H1 (cell line): ENCODE data around the gene SFMBT2. TPM values are rescaled to one million over a fixed set of nuclear protein-coding genes. Genes with fewer than 3 reads are reported as not detected.

ENCODE experiments used
- CTCF ChIA-PET: fragments of 300-600 bp; sonication (Branson Sonifier 250); formaldehyde crosslinking; loops from one replicate; lab custom pipeline; 2021; ENCODE audit not compliant: partially characterized antibody; lab: Charles Lee
- POLR2A ChIA-PET: fragments of 300-600 bp; sonication (Branson Sonifier 250); formaldehyde crosslinking; loops from one replicate; lab custom pipeline; 2021; ENCODE audit warnings: inconsistent platforms; ENCODE audit not compliant: partially characterized antibody; lab: Charles Lee
- DNase-seq, 2 experiments: peaks; one replicate each; pipeline versions ENCODE4 v3.0.0 to v3.0.0-alpha.2; 2010 to 2022; ENCODE audit warnings: low spot score in 2 of 2, low read depth in 1 of 2, mixed read lengths in 1 of 2
- FAIRE-seq: peaks from 2 replicates; lab custom pipeline; 2011; peaks lifted over from hg19 to GRCh38; lab: Jason Lieb, UNC
- H2AFZ ChIP-seq: 2 replicates; pipeline ENCODE4 v1.8.1; 2012; ENCODE audit warnings: low read length, inconsistent platforms
- H2AK5ac ChIP-seq: 2 replicates; pipeline ENCODE4 v1.6.1; 2013; ENCODE audit warnings: low read depth, low read length
- H2BK120ac ChIP-seq: replicated peaks from 2 replicates; pipeline ENCODE3; 2013; ENCODE audit warnings: low read depth, low read length, inconsistent platforms
- H2BK12ac ChIP-seq: 2 replicates; pipeline ENCODE4 v1.6.1; 2013; ENCODE audit warnings: low read depth, low read length
- H2BK15ac ChIP-seq: 2 replicates; pipeline ENCODE4 v1.6.1; 2013; ENCODE audit warnings: low read length
- H2BK20ac ChIP-seq: 2 replicates; pipeline ENCODE4 v1.6.1; 2013; ENCODE audit warnings: low read length
- H2BK5ac ChIP-seq: 2 replicates; pipeline ENCODE4 v1.6.1; 2013; ENCODE audit warnings: low read depth, low read length
- H3K14ac ChIP-seq: 2 replicates; pipeline ENCODE4 v1.6.1; 2013; ENCODE audit warnings: inconsistent platforms; ENCODE audit not compliant: insufficient read length
- H3K18ac ChIP-seq: 2 replicates; pipeline ENCODE4 v1.6.1; 2013; ENCODE audit warnings: low read length; ENCODE audit errors: extremely low read depth
- H3K23ac ChIP-seq: 2 replicates; pipeline ENCODE4 v1.6.1; 2013; ENCODE audit warnings: inconsistent platforms; ENCODE audit not compliant: insufficient read length
- H3K23me2 ChIP-seq: 2 replicates; pipeline ENCODE4 v1.6.1; 2013; ENCODE audit warnings: low read depth, low read length
- H3K27ac ChIP-seq: 2 replicates; pipeline ENCODE4 v1.6.1; 2011; ENCODE audit warnings: low read depth, low read length, inconsistent platforms
- H3K27me3 ChIP-seq, 4 experiments: replicated peaks in 1 of 4; 1 replicate in 1 of 4; 2 replicates in 3 of 4; pipeline versions ENCODE4 v1.6.1 to v1.8.1; 2011 to 2013; ENCODE audit warnings: low read length in 3 of 4, mild to moderate bottlenecking in 3 of 4, inconsistent platforms in 2 of 4, mixed read lengths in 2 of 4, moderate library complexity in 1 of 4; ENCODE audit not compliant: control insufficient read depth in 3 of 4, insufficient read depth in 3 of 4; ENCODE audit errors: extremely low read depth in 1 of 4
- H3K36me3 ChIP-seq, 4 experiments: 2 replicates each; pipeline versions ENCODE4 v1.6.1 to v1.8.1; 2011 to 2013; ENCODE audit warnings: mild to moderate bottlenecking in 4 of 4, low read length in 3 of 4, moderate library complexity in 2 of 4, control low read depth in 1 of 4, inconsistent platforms in 1 of 4; ENCODE audit not compliant: insufficient read depth in 4 of 4, control insufficient read depth in 2 of 4
- H3K4ac ChIP-seq: replicated peaks from 2 replicates; pipeline ENCODE3; 2013; ENCODE audit warnings: low read length, low read depth, mixed read lengths, inconsistent platforms; ENCODE audit not compliant: insufficient read length
- H3K4me1 ChIP-seq, 4 experiments: replicated peaks in 1 of 4; 1 replicate in 1 of 4; 2 replicates in 3 of 4; pipeline versions ENCODE4 v1.6.1 to v1.8.1; 2011 to 2013; ENCODE audit warnings: low read length in 3 of 4, inconsistent platforms in 2 of 4, mixed read lengths in 1 of 4; ENCODE audit not compliant: insufficient read depth in 4 of 4, control insufficient read depth in 3 of 4
- H3K4me2 ChIP-seq, 2 experiments: 2 replicates each; pipeline versions ENCODE4 v1.6.1 to v1.8.1; 2011 to 2013; ENCODE audit warnings: low read depth in 2 of 2, low read length in 2 of 2, control low read depth in 1 of 2, inconsistent platforms in 1 of 2, mild to moderate bottlenecking in 1 of 2; ENCODE audit not compliant: insufficient read depth in 1 of 2
- H3K4me3 ChIP-seq, 4 experiments: fragments of 200-600, 300-600 bp in 1 of 4; sonication (generic), shearing (Covaris generic), sonication (Bioruptor Twin) in 1 of 4; 2 replicates each; pipeline versions ENCODE4 v1.5.1 to v1.8.1; 2011 to 2016; ENCODE audit warnings: low read length in 4 of 4, low read depth in 3 of 4, control low read depth in 2 of 4, inconsistent platforms in 2 of 4, mild to moderate bottlenecking in 2 of 4, mixed read lengths in 1 of 4, moderate library complexity in 1 of 4; ENCODE audit not compliant: insufficient read depth in 2 of 4; ENCODE audit errors: extremely low read depth in 1 of 4
- H3K56ac ChIP-seq: replicated peaks from 2 replicates; pipeline ENCODE3; 2013; ENCODE audit warnings: low read depth, mild to moderate bottlenecking, mixed read lengths, low read length, inconsistent platforms; ENCODE audit not compliant: insufficient read length
- H3K79me1 ChIP-seq: 2 replicates; pipeline ENCODE4 v1.6.1; 2013; ENCODE audit warnings: low read depth, low read length, control low read depth
- H3K79me2 ChIP-seq, 2 experiments: 2 replicates each; pipeline versions ENCODE4 v1.6.1 to v1.8.1; 2012 to 2013; ENCODE audit warnings: low read length in 2 of 2, mild to moderate bottlenecking in 2 of 2, inconsistent platforms in 1 of 2; ENCODE audit not compliant: insufficient read depth in 2 of 2, control insufficient read depth in 1 of 2
- H3K9ac ChIP-seq, 4 experiments: replicated peaks in 1 of 4; 1 replicate in 1 of 4; 2 replicates in 3 of 4; pipeline versions ENCODE4 v1.6.1 to v1.8.1; 2011 to 2013; ENCODE audit warnings: low read depth in 3 of 4, low read length in 3 of 4, control low read depth in 2 of 4, mild to moderate bottlenecking in 2 of 4, moderate library complexity in 2 of 4, inconsistent platforms in 1 of 4; ENCODE audit errors: extremely low read depth in 1 of 4
- H3K9me3 ChIP-seq, 2 experiments: 2 replicates each; pipeline versions ENCODE4 v1.6.1 to v1.8.1; 2012 to 2013; ENCODE audit warnings: mild to moderate bottlenecking in 2 of 2, moderate library complexity in 2 of 2, control low read depth in 1 of 2, inconsistent platforms in 1 of 2, low read depth in 1 of 2, low read length in 1 of 2, mixed read lengths in 1 of 2; ENCODE audit not compliant: insufficient read depth in 2 of 2
- H4K20me1 ChIP-seq, 2 experiments: replicated peaks in 1 of 2; 2 replicates each; pipeline versions ENCODE3 to v1.8.1; 2011 to 2013; ENCODE audit warnings: inconsistent platforms in 2 of 2, low read length in 2 of 2, mild to moderate bottlenecking in 1 of 2; ENCODE audit not compliant: insufficient read depth in 2 of 2, control insufficient read depth in 1 of 2
- H4K5ac ChIP-seq: 2 replicates; pipeline ENCODE4 v1.6.1; 2013; ENCODE audit warnings: low read length, low read depth, mixed read lengths, inconsistent platforms; ENCODE audit not compliant: insufficient read length
- H4K8ac ChIP-seq: 2 replicates; pipeline ENCODE4 v1.8.0; 2013; ENCODE audit warnings: mild to moderate bottlenecking, moderate library complexity, low read length, inconsistent platforms; ENCODE audit not compliant: insufficient read depth; ENCODE audit errors: extremely low read depth
- H4K91ac ChIP-seq: replicated peaks from 2 replicates; pipeline ENCODE3; 2013; ENCODE audit warnings: low read length, mixed read lengths, inconsistent platforms; ENCODE audit not compliant: insufficient read length
- CBX5 ChIP-seq: fragments of 300-800, 300-1000 bp; sonication (generic); IDR thresholded peaks from 2 replicates; pipeline ENCODE4 v1.7.1; 2016; ENCODE audit warnings: antibody characterized with exemption, low read length, low read depth
- TCF12 ChIP-seq: IDR thresholded peaks from 2 replicates; pipeline ENCODE4 v1.6.1; 2011; ENCODE audit warnings: low read depth, mild to moderate bottlenecking, low read length
- WGBS, 2 experiments: shearing (Covaris generic) in 1 of 2; methylation state at CpG; one replicate each; pipeline versions ENCODE4 v1.1.6 to v1.1.7; 2013 to 2015; ENCODE audit warnings: low lambda C conversion rate in 2 of 2, mixed read lengths in 2 of 2, inconsistent platforms in 1 of 2, low coverage in 1 of 2, missing lambda C conversion rate in 1 of 2; ENCODE audit not compliant: insufficient replicate concordance in 2 of 2, insufficient coverage in 1 of 2, insufficient read length in 1 of 2; ENCODE audit errors: extremely low coverage in 1 of 2, missing lambda C conversion rate in 1 of 2; 5-methylcytosine and 5-hydroxymethylcytosine counted together
- polyA plus RNA-seq, 7 experiments: library from polyadenylated mRNA; depleted of rRNA in 3 of 7; stranded (reverse) in 5 of 7; unstranded in 2 of 7; fragments of >200 nt in 5 of 7; fragments of 200-250 nt in 2 of 7; gene quantifications; 1 replicate in 5 of 7; 2 replicates in 1 of 7; 4 replicates in 1 of 7; pipeline versions ENCODE4 v1.2.1 to v1.2.3, GENCODE V29; 2011 to 2013; ENCODE audit warnings: missing spikeins in 2 of 7, mixed read lengths in 2 of 7
- total RNA-seq: library from RNA; stranded (reverse); fragmentation: NEBNext Ultra II Directional; extraction: Animal tissue kit (Norgen Biotek cat#: 25700); gene quantifications from 2 replicates; pipeline ENCODE4 v1.2.1, GENCODE V29; 2021

Gene SFMBT2
- total and polyA plus RNA-seq, 2 of the 8 experiments (the other 6 are each of a cell fraction or from before 2014, with no cell fraction given) = 2.9 to 11.0 TPM

DNA sequence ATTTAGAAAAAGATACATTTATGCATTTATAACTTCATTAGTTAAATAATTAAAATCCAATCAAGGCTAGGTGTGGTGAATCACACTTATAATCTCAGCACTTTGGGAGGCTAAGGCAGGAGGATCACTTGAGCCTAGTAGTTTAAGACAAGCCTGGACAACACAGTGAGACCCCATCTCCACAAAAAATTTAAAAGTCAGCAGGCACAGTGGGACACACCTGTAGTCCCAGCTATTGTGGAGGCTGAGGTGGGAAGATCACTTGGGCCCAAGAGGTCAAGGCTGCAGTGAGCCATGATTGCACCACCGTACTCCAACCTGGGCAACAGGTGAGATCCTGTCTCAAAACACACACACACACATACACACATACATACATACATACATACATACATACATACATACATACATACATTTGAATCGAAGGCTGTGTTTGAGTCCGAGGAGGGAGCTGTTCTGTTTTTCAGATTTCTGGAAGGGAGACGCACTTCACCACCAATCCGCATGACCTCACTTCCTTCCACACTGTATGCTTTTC, 30.1 kb downstream of the SFMBT2 start:
- Histone ChIP-seq H2BK20ac (no peak overlapping the region), H3K9ac (no peak overlapping the region)
- 83% methylated on average over 5 of the region's 5 CpGs; no CpG with 5 or more reads in 1 of the 2 experiments for WGBS, 2 experiments

More for the DNA sequence above, 30.1 kb downstream of the SFMBT2 start:
- H3K27me3 ChIP-seq = no peaks in the 10 kb centered on the region
- no peak overlapping the region for H2AK5ac ChIP-seq
- no peak overlapping the region for H4K5ac ChIP-seq
- H3K36me3 ChIP-seq = peaks cover 2 to 28% (median 11%) of the 10 kb centered on the region in 4 experiments; a peak in 6 of 8 replicates
- ChIA-PET POLR2A (no interaction called here), CTCF (interaction anchor here (0.7 to 0.9 kb wide), 2 partner anchors 80 to 132 kb away, joined by 3 to 4 read pairs; no protein-coding TSS in a partner anchor)
- no peak overlapping the region for H2BK12ac ChIP-seq
- H3K4me1 ChIP-seq = no peaks in the 10 kb centered on the region
- no peak overlapping the region for H4K91ac ChIP-seq
- no peak overlapping the region for H3K56ac ChIP-seq
- H3K18ac ChIP-seq = no peak overlapping the region
- H3K23ac ChIP-seq = no peak overlapping the region
- no peak overlapping the region for H3K14ac ChIP-seq
- TF ChIP-seq TCF12 = no peak
- no peak for TF ChIP-seq CBX5
- H4K20me1 ChIP-seq = peaks cover 0 to 3% of the 10 kb centered on the region in 2 experiments
- no peak overlapping the region for H2BK120ac ChIP-seq
- DNase-seq (no peak), FAIRE-seq (no peak)
- peaks cover 0 to 11% of the 10 kb centered on the region in 2 experiments; a peak in 2 of 4 replicates for H3K79me2 ChIP-seq
- peaks cover 8% of the 10 kb centered on the region for H3K79me1 ChIP-seq
- peaks cover 0 to 4% of the 10 kb centered on the region in 2 experiments; a peak in 1 of 4 replicates for H3K9me3 ChIP-seq
- no peak overlapping the region for H2AFZ ChIP-seq
- H4K8ac ChIP-seq = no peak overlapping the region
- H3K27ac ChIP-seq = no peak overlapping the region
- H3K4me2 ChIP-seq = no peak overlapping the region
- H3K4me3 ChIP-seq = no peak overlapping the region
- no peak overlapping the region for H3K4ac ChIP-seq
- no peak overlapping the region for H2BK5ac ChIP-seq
- no peak overlapping the region for H2BK15ac ChIP-seq
- H3K23me2 ChIP-seq = peaks cover 5% of the 10 kb centered on the region; the same call in 1 of the 2 replicates
